Activated CD8-positive, alpha-beta T cell treated with anti-CD3 and anti-CD28 coated beads, Interleukin-2, amount 10 ng/mL, durations not matched to agents 7 days and 5 days (primary cell): ENCODE measurements around the gene INPPL1. TPM values are rescaled to one million over a fixed set of nuclear protein-coding genes. Genes with fewer than 3 reads are reported as not detected.

Source experiments
- ATAC-seq: fragments of 150-1000 bp; cut with Tn5 transposase; one replicate; pipeline ENCODE4 v1.10.0; 2021; ENCODE audit warnings: moderate library complexity
- CTCF ChIA-PET: fragments of 350-600 bp; sonication (Branson Sonifier 250); formaldehyde crosslinking; loops from one replicate; lab custom pipeline; 2021; ENCODE audit warnings: antibody characterized with exemption; lab: Charles Lee
- POLR2A ChIA-PET: fragments of 350-600 bp; sonication (Branson Sonifier 250); formaldehyde crosslinking; loops from one replicate; lab custom pipeline; 2021; ENCODE audit warnings: antibody characterized with exemption; lab: Charles Lee
- DNase-seq: peaks from one replicate; pipeline ENCODE4 v3.0.0-alpha.2; 2020
- H3K27ac Mint-ChIP-seq: one replicate; pipeline ENCODE4 v1.8.0; 2021; ENCODE audit warnings: mild to moderate bottlenecking, mixed read lengths
- H3K27me3 Mint-ChIP-seq: one replicate; pipeline ENCODE4 v1.8.0; 2021; ENCODE audit warnings: low read depth, mixed read lengths
- H3K36me3 Mint-ChIP-seq: one replicate; pipeline ENCODE4 v1.8.0; 2021; ENCODE audit warnings: low read depth, mixed read lengths
- H3K4me1 Mint-ChIP-seq: one replicate; pipeline ENCODE4 v1.8.0; 2021; ENCODE audit warnings: low read depth, mixed read lengths
- H3K4me3 Mint-ChIP-seq: one replicate; pipeline ENCODE4 v1.8.0; 2021; ENCODE audit warnings: mild to moderate bottlenecking, mixed read lengths
- H3K9me3 Mint-ChIP-seq: one replicate; pipeline ENCODE4 v1.8.0; 2022; ENCODE audit warnings: mixed read lengths; ENCODE audit not compliant: insufficient read depth
- total RNA-seq, 2 experiments: library from RNA; stranded (reverse); gene quantifications; one replicate each; pipeline ENCODE4 v1.2.3, GENCODE V29; 2021

INPPL1 gene
- total RNA-seq, 2 experiments from 2014 or later = 141 to 147 TPM

GRCh38 chr11:72240461-72241290 is 16.1 kb downstream of the INPPL1 start:
- Mint-ChIP-seq H3K36me3 (peaks cover 20% of the 10 kb centered on the region), H3K4me1 (peaks cover 25% of the 10 kb centered on the region), H3K27ac (no peak overlapping the region), H3K27me3 (peaks cover 49% of the 10 kb centered on the region), H3K4me3 (peak overlapping the region; percentile 57), H3K9me3 (no peaks in the 10 kb centered on the region)
- DNase-seq (no peak), ATAC-seq (no peak)
- ChIA-PET CTCF (interaction anchor here (0.7 to 2.0 kb wide), 4 partner anchors 57 to 194 kb away, joined by 3 to 15 read pairs (median 5); partner anchors contain the start of gene CLPB), POLR2A (interaction anchor here (0.8 to 1.1 kb wide), 2 partner anchors 16 to 190 kb away, joined by 3 to 4 read pairs; partner anchors contain the start of gene INPPL1)

- peaks cover 49% of the 10 kb centered on the region for H3K27me3 Mint-ChIP-seq
- no peaks in the 10 kb centered on the region for H3K9me3 Mint-ChIP-seq
- POLR2A ChIA-PET = interaction anchor here (1.1 kb wide), 1 partner anchor 16 kb away, joined by 3 read pairs; the partner anchor contains the start of gene INPPL1
- H3K36me3 Mint-ChIP-seq = peaks cover 20% of the 10 kb centered on the region
- no peak overlapping the region for H3K27ac Mint-ChIP-seq
- H3K4me1 Mint-ChIP-seq = peaks cover 25% of the 10 kb centered on the region
- DNase-seq = no peak
- no peak overlapping the region for H3K4me3 Mint-ChIP-seq
- CTCF ChIA-PET = interaction anchor here (0.8 to 2.0 kb wide), 3 partner anchors 58 to 189 kb away, joined by 3 to 15 read pairs (median 5); no protein-coding TSS in a partner anchor
- ATAC-seq = no peak
Measured at GRCh38 chr11:72241291-72241781, 16.8 kb downstream of the INPPL1 start.

- H3K36me3 Mint-ChIP-seq = peaks cover 14% of the 10 kb centered on the region
- ATAC-seq (no peak), DNase-seq (no peak)
- no peak overlapping the region for H3K27ac Mint-ChIP-seq
- ChIA-PET CTCF (no interaction called here), POLR2A (no interaction called here)
- H3K4me3 Mint-ChIP-seq = no peak overlapping the region
- peaks cover 49% of the 10 kb centered on the region for H3K27me3 Mint-ChIP-seq
- peaks cover 25% of the 10 kb centered on the region for H3K4me1 Mint-ChIP-seq
- no peaks in the 10 kb centered on the region for H3K9me3 Mint-ChIP-seq
Measured at GRCh38 chr11:72242141-72242540, 17.6 kb downstream of the INPPL1 start.

- H3K27me3 Mint-ChIP-seq = peaks cover 49% of the 10 kb centered on the region
- H3K27ac Mint-ChIP-seq = no peak overlapping the region
- DNase-seq = no peak
- H3K9me3 Mint-ChIP-seq = no peaks in the 10 kb centered on the region
- ChIA-PET CTCF (no interaction called here), POLR2A (no interaction called here)
- ATAC-seq = no peak
- H3K36me3 Mint-ChIP-seq = peaks cover 12% of the 10 kb centered on the region
- H3K4me1 Mint-ChIP-seq = peaks cover 25% of the 10 kb centered on the region
- H3K4me3 Mint-ChIP-seq = no peak overlapping the region
Measured at GRCh38 chr11:72243173-72244059, 18.8 kb downstream of the INPPL1 start.

GRCh38 chr11:72244060-72244360 is 19.4 kb downstream of the INPPL1 start, which contains the start of gene PHOX2A:
Gene PHOX2A, minus strand, starts transcription at chr11:72244176. Its CDS starts 172 bp downstream, at chr11:72244004.
- Mint-ChIP-seq H3K36me3 (peaks cover 8% of the 10 kb centered on the region), H3K4me3 (no peak within 1 kb of the TSS), H3K9me3 (no peaks in the 10 kb centered on the region), H3K27me3 (peaks cover 46% of the 10 kb centered on the region), H3K27ac (peak within 1 kb of the TSS; percentile 13), H3K4me1 (peaks cover 22% of the 10 kb centered on the region)
- POLR2A ChIA-PET = no interaction called here
- CTCF ChIA-PET = no interaction called here
- ATAC-seq (no peak), DNase-seq (no peak)

GRCh38 chr11:72244361-72245262 is 20.0 kb downstream of the INPPL1 start:
- H3K9me3 Mint-ChIP-seq = no peaks in the 10 kb centered on the region
- POLR2A ChIA-PET = interaction anchor here (0.8 kb wide), 1 partner anchor 186 kb away, joined by 5 read pairs; no protein-coding TSS in a partner anchor
- H3K27me3 Mint-ChIP-seq = peaks cover 44% of the 10 kb centered on the region
- ATAC-seq = no peak
- H3K36me3 Mint-ChIP-seq = peaks cover 8% of the 10 kb centered on the region
- no peak overlapping the region for H3K4me3 Mint-ChIP-seq
- CTCF ChIA-PET = interaction anchor here (0.8 to 2.0 kb wide), 5 partner anchors 167 to 219 kb away, joined by 3 to 7 read pairs (median 4); no protein-coding TSS in a partner anchor
- no peak for DNase-seq
- peaks cover 18% of the 10 kb centered on the region for H3K4me1 Mint-ChIP-seq
- H3K27ac Mint-ChIP-seq = peak overlapping the region; percentile 13

GRCh38 chr11:72245263-72245816 is 20.8 kb downstream of the INPPL1 start:
- POLR2A ChIA-PET = interaction anchor here (0.6 to 0.8 kb wide), 2 partner anchors 80 to 185 kb away, joined by 3 to 5 read pairs; no protein-coding TSS in a partner anchor

GRCh38 chr11:72247584-72247983 is 23.0 kb downstream of the INPPL1 start:
- peaks cover 6% of the 10 kb centered on the region for H3K36me3 Mint-ChIP-seq
- no peak for ATAC-seq

More at GRCh38 chr11:72245263-72245816, 20.8 kb downstream of the INPPL1 start:
- Mint-ChIP-seq H3K36me3 (peaks cover 7% of the 10 kb centered on the region), H3K27me3 (peaks cover 43% of the 10 kb centered on the region), H3K9me3 (no peaks in the 10 kb centered on the region), H3K27ac (no peak overlapping the region), H3K4me1 (peaks cover 16% of the 10 kb centered on the region), H3K4me3 (no peak overlapping the region)
- DNase-seq = no peak
- ATAC-seq = no peak
- CTCF ChIA-PET = interaction anchor here (0.8 to 2.0 kb wide), 5 partner anchors 166 to 220 kb away, joined by 3 to 7 read pairs (median 4); no protein-coding TSS in a partner anchor

GRCh38 chr11:72249961-72250360 is 25.4 kb downstream of the INPPL1 start:
- DNase-seq (no peak), ATAC-seq (no peak)
- Mint-ChIP-seq H3K36me3 (no peaks in the 10 kb centered on the region), H3K9me3 (no peaks in the 10 kb centered on the region), H3K4me1 (no peaks in the 10 kb centered on the region), H3K27me3 (peaks cover 10% of the 10 kb centered on the region), H3K4me3 (no peak overlapping the region), H3K27ac (no peak overlapping the region)
- POLR2A ChIA-PET = no interaction called here
- CTCF ChIA-PET = interaction anchor here (1.8 kb wide), 1 partner anchor 181 kb away, joined by 7 read pairs; no protein-coding TSS in a partner anchor

More at GRCh38 chr11:72247584-72247983, 23.0 kb downstream of the INPPL1 start:
- Mint-ChIP-seq H3K4me3 (no peak overlapping the region), H3K9me3 (no peaks in the 10 kb centered on the region), H3K4me1 (peaks cover 7% of the 10 kb centered on the region), H3K27me3 (peaks cover 22% of the 10 kb centered on the region), H3K27ac (no peak overlapping the region)
- ChIA-PET CTCF (no interaction called here), POLR2A (no interaction called here)
- DNase-seq = no peak

- no peaks in the 10 kb centered on the region for H3K9me3 Mint-ChIP-seq
- no peak overlapping the region for H3K4me3 Mint-ChIP-seq
- no peak overlapping the region for H3K27ac Mint-ChIP-seq
- ChIA-PET CTCF (no interaction called here), POLR2A (no interaction called here)
- ATAC-seq (no peak), DNase-seq (no peak)
- H3K27me3 Mint-ChIP-seq = peaks cover 14% of the 10 kb centered on the region
- H3K36me3 Mint-ChIP-seq = no peaks in the 10 kb centered on the region
- no peaks in the 10 kb centered on the region for H3K4me1 Mint-ChIP-seq
Measured at GRCh38 chr11:72250661-72251464, 26.3 kb downstream of the INPPL1 start.
